ENCODE results near the gene TCF7L1. TPM values are rescaled to one million over a fixed set of nuclear protein-coding genes. Genes with fewer than 3 reads are reported as not detected.

The TCF7L1 gene
- total and polyA plus RNA-seq, 2 donors (not counting 3 experiments of a cell fraction or from before 2014, with no cell fraction given), result 9.6 to 17.4 TPM

DNA sequence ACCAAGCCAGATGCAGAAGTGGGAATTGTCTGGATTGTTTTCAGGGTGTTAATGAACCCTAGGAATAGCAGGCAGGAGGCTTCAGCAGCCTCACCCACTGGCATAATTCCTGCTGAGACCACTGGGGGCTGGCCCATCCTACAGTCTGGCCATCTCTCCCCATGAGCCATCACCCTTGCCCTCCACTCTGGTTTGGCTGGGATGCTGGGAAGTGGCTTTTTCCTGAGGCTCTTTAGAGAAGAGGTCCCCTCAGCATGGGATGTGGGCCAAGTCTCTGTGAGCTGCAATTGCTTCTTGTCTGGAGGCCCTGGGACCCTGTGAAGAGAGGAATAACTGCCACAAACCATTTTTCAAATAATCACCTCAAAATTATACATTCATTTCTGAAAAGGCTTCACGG lies 4.0 kb downstream of the TCF7L1 start:
- peak; percentile 21 for DNase-seq (ENCODE audit: low read depth, low spot score)
- H3K27ac ChIP-seq (ENCODE audit: insufficient read depth, low read depth, low read length), result no peak overlapping the region
- intact Hi-C loops (cut with micrococcal nuclease), result no loop called here
- FAIRE-seq, result no peak
- H3K4me3 ChIP-seq (replicated peaks in 1 of 3; ENCODE audit: insufficient read depth in 1 of 3, low read depth in 1 of 3, low read length in 3 of 3), result no peak overlapping the region
- CTCF ChIA-PET, result interaction anchor here (1.4 kb wide), 1 partner anchor 133 kb away, joined by 3 read pairs; no protein-coding TSS in a partner anchor
- no peak overlapping the region for H3K9ac ChIP-seq (replicated peaks; ENCODE audit: extremely low read depth, insufficient read depth, low read length)
- POLR2A ChIA-PET, result no interaction called here
- H2AFZ ChIP-seq (ENCODE audit: low read depth, low read length), result no peak overlapping the region
- peaks cover 2% of the 10 kb centered on the region for H3K79me2 ChIP-seq (ENCODE audit: control insufficient read depth, insufficient read depth, low read length)
- peaks cover 0 to 3% of the 10 kb centered on the region in 2 experiments for H3K27me3 ChIP-seq (ENCODE audit: control insufficient read depth in 2 of 2, insufficient read depth in 2 of 2, low read length in 2 of 2)
- dilution Hi-C loops (cut with MboI; ENCODE audit: extremely low pct_ligation_motif_present, low sequenced_read_pairs), result no loop called here
- H4K20me1 ChIP-seq (replicated peaks; ENCODE audit: control insufficient read depth, extremely low read depth, insufficient read depth, low read length), result no peaks in the 10 kb centered on the region
- BruUV-seq (replicated peaks), result no TSS peak
- peaks cover 13% of the 10 kb centered on the region for H3K4me1 ChIP-seq (ENCODE audit: control insufficient read depth, extremely low read depth, insufficient read depth, low read length)
- H3K36me3 ChIP-seq (ENCODE audit: control insufficient read depth in 2 of 2, extremely low read depth in 1 of 2, insufficient read depth in 2 of 2, low read length in 2 of 2), result peaks cover 0 to 1% of the 10 kb centered on the region in 2 experiments
- H3K4me2 ChIP-seq (ENCODE audit: insufficient read depth, low read length), result no peak overlapping the region
- no peak for TF ChIP-seq POLR2A (IDR thresholded peaks at IDR 0.05; ENCODE audit: low read depth, low read length)
- no peak for TF ChIP-seq JUN (IDR thresholded peaks at IDR 0.05; ENCODE audit: borderline replicate concordance, insufficient read depth, insufficient read length, low read depth)
- TF ChIP-seq MAX (IDR thresholded peaks at IDR 0.05; ENCODE audit: insufficient read depth, insufficient read length), result no peak
- TF ChIP-seq FOS (IDR thresholded peaks at IDR 0.05; ENCODE audit: borderline replicate concordance, insufficient read depth, low read length), result no peak
- no peak for TF ChIP-seq CTCF (IDR thresholded peaks at IDR 0.05; ENCODE audit: extremely low read depth in 1 of 2, insufficient read depth in 1 of 2, low read depth in 1 of 2, low read length in 2 of 2)
- TF ChIP-seq MYC (IDR thresholded peaks at IDR 0.05; ENCODE audit: low read depth, low read length), result no peak
- TF ChIP-seq EZH2 (IDR thresholded peaks at IDR 0.05; ENCODE audit: borderline replicate concordance, low read depth, low read length, severe bottlenecking), result no peak
- no peak for TF ChIP-seq POLR2AphosphoS5 (IDR thresholded peaks at IDR 0.05; ENCODE audit: insufficient read depth, low read depth, low read length)
- TF ChIP-seq GATA2 (IDR thresholded peaks at IDR 0.05; ENCODE audit: insufficient read depth, insufficient read length, low read depth, low read length), result no peak
- H3K9me3 ChIP-seq (replicated peaks; ENCODE audit: control insufficient read depth, insufficient read depth, low read length), result no peaks in the 10 kb centered on the region
- H3K9me1 ChIP-seq (replicated peaks; ENCODE audit: control insufficient read depth, extremely low read depth, insufficient read depth, low read length), result no peaks in the 10 kb centered on the region

Measured in endothelial cell of umbilical vein (primary cell).